Duodenal mucosa (tissue), 2 donors: ENCODE measurements around the gene TSTD1.
"Not testable (repeated sequence)": the region's sequence is repeated elsewhere in the genome, so short reads cannot be mapped to it uniquely, and the experiment has no call there.

Experiments used
- H3K27ac ChIP-seq: one replicate; pipeline ENCODE4 v1.7.0; 2013; ENCODE audit warnings: low read depth, low read length
- H3K27me3 ChIP-seq, 2 donors: one replicate each; pipeline ENCODE4 v1.7.0; 2013; ENCODE audit warnings: low read length in 2 of 2, control low read depth in 1 of 2; ENCODE audit not compliant: insufficient read depth in 2 of 2, control insufficient read depth in 1 of 2
- H3K36me3 ChIP-seq, 2 donors: one replicate each; pipeline ENCODE4 v1.7.0; 2013; ENCODE audit warnings: low read length in 2 of 2, control low read depth in 1 of 2; ENCODE audit not compliant: insufficient read depth in 2 of 2, control insufficient read depth in 1 of 2
- H3K4me1 ChIP-seq, 2 donors: one replicate each; pipeline ENCODE4 v1.7.0; 2013; ENCODE audit warnings: low read length in 2 of 2, control low read depth in 1 of 2; ENCODE audit not compliant: insufficient read depth in 2 of 2, control insufficient read depth in 1 of 2
- H3K4me3 ChIP-seq, 2 donors: one replicate each; pipeline ENCODE4 v1.7.0; 2013; ENCODE audit warnings: low read length in 2 of 2, low read depth in 1 of 2
- H3K9ac ChIP-seq, 2 donors: one replicate each; pipeline ENCODE4 v1.7.0; 2013; ENCODE audit warnings: low read length in 2 of 2, low read depth in 1 of 2
- H3K9me3 ChIP-seq, 2 donors: one replicate each; pipeline ENCODE4 v1.7.0; 2013; ENCODE audit warnings: low read length in 2 of 2, control low read depth in 1 of 2; ENCODE audit not compliant: control insufficient read depth in 1 of 2

Gene TSTD1

DNA sequence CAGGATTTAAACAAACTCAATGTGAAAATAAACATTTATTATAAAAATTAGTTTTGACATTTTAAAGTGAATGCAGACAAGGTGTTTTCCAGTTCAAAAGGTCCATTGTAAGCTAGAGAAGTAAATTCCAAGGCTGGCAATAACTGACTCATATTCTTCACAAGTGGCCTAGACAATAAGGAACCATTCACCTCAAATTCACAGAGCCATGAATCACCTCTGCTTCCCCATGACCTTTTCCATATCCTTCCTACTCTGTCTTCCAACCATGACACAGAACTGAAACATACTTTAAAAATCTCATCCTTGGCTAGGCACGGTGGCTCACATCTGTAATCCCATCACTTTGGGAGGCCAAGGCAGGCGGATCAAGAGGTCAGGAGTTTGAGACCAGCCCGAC is 42.6 kb downstream of the TSTD1 start:
- no peak overlapping the region for H3K27ac ChIP-seq
- H3K4me1 ChIP-seq, result peaks cover 12 to 15% of the 10 kb centered on the region in 2 donors
- no peaks in the 10 kb centered on the region for H3K9me3 ChIP-seq
- no peak overlapping the region for H3K4me3 ChIP-seq
- H3K36me3 ChIP-seq, result peaks cover 22 to 37% of the 10 kb centered on the region in 2 donors
- no peaks in the 10 kb centered on the region for H3K27me3 ChIP-seq
- no peak overlapping the region for H3K9ac ChIP-seq

DNA sequence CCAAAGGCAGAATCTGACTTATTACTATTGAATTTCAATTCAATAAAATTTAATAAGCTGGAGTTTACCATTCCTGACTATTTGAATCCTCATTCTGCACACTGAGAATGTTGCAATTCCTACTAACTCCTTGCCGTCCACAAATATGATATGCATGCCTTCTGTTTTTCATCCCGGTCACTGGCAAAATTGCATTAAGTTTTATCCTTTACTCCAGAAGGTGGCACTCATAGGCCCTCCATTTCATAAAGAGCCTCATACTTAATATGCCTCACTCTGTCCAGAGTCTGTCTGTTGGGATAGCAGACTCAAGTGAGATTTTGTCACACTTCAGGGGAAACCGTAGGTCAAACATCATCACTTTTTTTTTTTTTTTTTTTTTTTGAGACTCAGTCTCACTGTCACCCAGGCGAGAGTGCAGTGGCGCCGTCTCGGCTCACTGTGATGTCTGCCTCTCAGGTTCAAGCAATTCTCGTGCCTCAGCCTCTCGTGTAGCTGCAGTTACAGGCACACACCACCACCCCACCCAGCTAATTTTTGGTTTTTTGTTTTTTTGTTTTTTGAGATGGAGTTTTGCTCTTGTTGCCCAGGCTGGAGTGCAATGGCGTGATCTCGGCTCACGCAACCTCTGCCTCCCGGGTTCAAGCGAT is 45.1 kb downstream of the TSTD1 start:
- Histone ChIP-seq H3K36me3 (peaks cover 2 to 12% of the 10 kb centered on the region in 2 donors), H3K4me3 (no peak overlapping the region), H3K27ac (no peak overlapping the region), H3K27me3 (no peaks in the 10 kb centered on the region), H3K9me3 (no peaks in the 10 kb centered on the region), H3K4me1 (peaks cover 7 to 14% of the 10 kb centered on the region in 2 donors), H3K9ac (no peak overlapping the region)

DNA sequence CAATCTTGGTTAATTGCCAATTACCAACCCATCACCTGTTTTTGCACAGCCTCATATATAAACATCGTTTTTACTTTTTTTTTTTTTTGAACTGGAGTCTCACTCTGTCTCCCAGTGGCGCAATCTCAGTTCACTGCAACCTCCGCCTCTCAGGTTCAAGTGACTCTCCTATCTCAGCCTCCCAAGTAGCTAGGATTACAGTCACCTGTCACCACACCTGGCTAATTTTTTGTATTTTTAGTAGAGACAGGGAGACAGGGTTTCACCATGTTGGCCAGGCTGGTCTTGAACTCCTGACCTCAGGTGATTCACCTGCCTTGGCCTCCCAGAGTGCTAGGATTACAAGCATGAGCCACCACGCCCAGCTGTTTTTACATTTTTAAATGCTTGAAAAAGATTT is 46.7 kb downstream of the TSTD1 start:
- not testable (repeated sequence) for H3K27ac ChIP-seq, H3K27me3 ChIP-seq, H3K4me3 ChIP-seq, H3K9me3 ChIP-seq, H3K9ac ChIP-seq, H3K36me3 ChIP-seq, H3K4me1 ChIP-seq
